GM12801 (cell line): Measurements from ENCODE around the gene RGS10.

Experiments
- CTCF ChIP-seq: IDR thresholded peaks from one replicate; pipeline ENCODE4 v1.5.1; 2011; ENCODE audit warnings: control low read depth; ENCODE audit not compliant: insufficient read length; ENCODE audit errors: extremely low read depth

The RGS10 gene

GRCh38 chr10:119517235-119518141 lies 25.0 kb downstream of the RGS10 start:
- no peak for TF ChIP-seq CTCF

GRCh38 chr10:119516381-119517234 lies 25.9 kb downstream of the RGS10 start:
- TF ChIP-seq CTCF: no peak

DNA sequence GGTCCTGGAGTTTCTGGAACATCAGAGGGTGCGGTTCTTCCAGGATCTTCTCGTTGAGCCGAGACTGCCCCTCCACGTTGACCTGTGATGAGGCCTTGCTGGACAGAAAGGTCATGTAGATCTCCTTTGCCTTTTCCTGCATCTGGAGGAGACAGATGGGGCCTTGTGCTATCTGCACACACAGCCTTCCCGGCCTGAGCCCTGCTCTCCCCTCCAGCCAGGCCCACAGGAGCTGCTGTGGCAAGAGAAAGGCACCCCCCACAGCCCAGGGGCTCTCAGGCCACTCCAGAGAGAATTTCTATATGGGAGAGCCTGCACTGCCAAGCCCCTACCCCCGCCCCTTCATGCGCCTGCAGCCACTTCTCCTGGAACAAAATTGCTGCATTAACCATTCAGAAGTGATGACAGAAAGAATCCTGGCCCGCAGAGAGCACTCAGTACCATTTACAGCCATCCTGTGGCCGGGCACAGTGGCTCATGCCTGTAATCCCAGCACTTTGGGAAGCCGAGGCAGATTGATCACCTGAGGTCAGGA lies 26.9 kb downstream of the RGS10 start:
- TF ChIP-seq CTCF: no peak

- TF ChIP-seq CTCF: no peak
Measured at GRCh38 chr10:119514819-119515218, 27.7 kb downstream of the RGS10 start.

DNA sequence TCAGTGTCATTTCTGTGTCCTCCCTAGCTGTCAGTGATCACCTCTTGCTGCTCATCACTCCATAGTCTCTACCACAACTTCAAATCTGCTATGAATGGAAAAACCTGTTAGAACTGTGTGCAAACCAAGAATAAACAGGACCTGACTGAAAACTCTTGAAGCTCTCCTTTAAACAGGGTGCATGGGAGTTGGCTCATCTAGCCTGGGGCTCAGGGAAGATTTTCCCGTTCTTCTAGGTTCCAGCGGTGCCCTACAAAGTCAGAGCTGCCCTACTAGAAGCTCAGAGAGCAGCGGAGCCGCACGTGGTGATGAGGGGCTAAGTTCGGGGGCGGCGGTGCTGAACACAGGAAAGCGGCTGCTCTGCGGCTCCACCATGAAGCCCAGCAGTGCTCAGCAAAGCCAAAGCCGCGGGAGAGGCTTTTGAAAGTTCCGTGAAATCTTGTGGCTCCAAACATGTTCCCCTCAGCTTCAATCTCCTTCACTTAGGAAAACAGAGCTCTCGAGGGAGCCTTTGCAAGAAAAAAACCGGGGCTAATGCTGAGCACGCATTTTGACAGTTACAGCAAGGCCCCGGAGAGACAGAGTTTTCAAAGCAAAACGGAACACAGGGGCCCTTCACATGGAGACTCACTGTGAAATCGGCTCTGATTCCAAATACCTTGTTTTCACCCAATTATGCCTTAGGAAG lies 30.5 kb downstream of the RGS10 start:
- TF ChIP-seq CTCF: no peak

DNA sequence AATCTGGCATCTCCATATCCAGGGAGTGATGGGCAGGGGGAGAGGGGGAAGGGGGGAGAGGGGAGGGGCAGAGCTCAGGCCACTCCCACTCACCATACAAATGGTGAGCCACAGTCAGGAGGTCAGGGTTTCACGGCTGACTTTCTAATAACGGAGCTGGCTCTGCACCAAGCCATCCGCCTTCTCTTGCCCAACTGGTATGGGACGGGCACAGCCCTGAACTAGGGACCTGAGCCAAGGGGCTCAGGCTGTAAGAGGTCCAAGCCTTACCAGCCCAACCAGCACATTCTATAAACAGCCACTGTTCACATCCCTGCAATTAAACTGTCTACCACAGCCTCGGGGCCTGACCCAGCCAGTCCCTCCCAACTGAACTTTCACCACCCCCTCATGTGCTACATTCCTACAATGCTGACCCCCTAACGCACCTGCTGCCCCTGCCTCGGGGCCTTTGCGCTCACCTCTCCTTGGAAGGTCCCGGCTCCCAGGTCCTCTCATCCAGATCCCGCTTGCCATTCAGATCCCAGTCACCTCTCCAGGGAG lies 32.5 kb downstream of the RGS10 start:
- no peak for TF ChIP-seq CTCF
